ENCODE measurements around the gene RPS29. TPM values are rescaled to one million over a fixed set of nuclear protein-coding genes. Genes with fewer than 3 reads are reported as not detected.
A peak's percentile ranks its signal among the peaks of the same experiment; 100 is the strongest.

Gene RPS29
- total and polyA plus RNA-seq, 2 experiments from 2014 or later: 875 to 3,841 TPM

DNA sequence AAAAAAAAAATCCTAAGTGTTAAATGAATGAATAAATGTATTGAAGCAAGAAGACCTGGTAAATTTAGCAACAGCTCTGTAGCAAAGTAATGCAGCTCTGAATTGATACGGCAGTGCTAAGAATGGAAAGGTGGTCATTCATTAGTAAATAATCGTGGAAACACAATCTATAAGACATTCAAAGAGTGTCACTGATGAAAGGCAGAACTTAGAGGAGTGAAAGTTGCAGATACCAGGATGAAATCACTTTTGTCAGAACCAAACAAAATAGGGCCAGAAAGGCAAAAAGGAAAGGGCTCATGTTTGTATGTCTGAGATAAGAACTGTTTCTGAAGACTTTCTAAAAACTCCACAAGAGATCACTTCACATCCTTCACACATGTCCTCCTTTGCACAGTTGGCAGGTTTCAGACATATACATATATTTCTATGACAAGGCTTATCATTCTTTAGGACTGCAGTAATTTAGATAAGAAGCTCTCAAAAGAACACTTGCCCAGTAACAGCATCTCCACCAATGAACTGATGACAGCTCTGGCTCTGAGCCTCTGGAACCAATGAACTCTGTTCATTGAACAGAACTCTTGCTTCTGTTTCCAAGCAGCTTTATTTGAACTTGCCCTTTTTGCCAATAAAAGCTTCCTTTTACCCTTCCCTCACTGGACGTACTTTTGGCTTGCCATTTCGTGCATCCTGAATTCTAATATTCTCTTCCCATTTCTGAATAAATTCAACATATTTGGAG, 8.3 kb upstream of the RPS29 start:
- peak; percentile 68 for DNase-seq (ENCODE audit: low spot score)
- Histone ChIP-seq H3K4me2 (peak overlapping the region; percentile 47), H3K4me3 (no peak overlapping the region), H3K4me1 (ENCODE audit: insufficient read depth) (peaks cover 17% of the 10 kb centered on the region), H3K79me2 (peaks cover 9% of the 10 kb centered on the region), H3K9me3 (ENCODE audit: low read depth) (no peaks in the 10 kb centered on the region), H3K36me3 (replicated peaks; ENCODE audit: insufficient read depth, low read depth) (no peaks in the 10 kb centered on the region), H3K9me2 (replicated peaks; ENCODE audit: insufficient read depth) (no peaks in the 10 kb centered on the region), H3K27ac (peak overlapping the region; percentile 54), H3K27me3 (no peaks in the 10 kb centered on the region), H2AFZ (no peak overlapping the region), H4K20me1 (ENCODE audit: insufficient read depth, poor library complexity, severe bottlenecking) (no peaks in the 10 kb centered on the region)
- WGBS (ENCODE audit: low lambda C conversion rate, missing lambda C conversion rate): 16% methylated on average over 4 of the region's 4 CpGs
- TF ChIP-seq EZH2phosphoT487 (IDR thresholded peaks at IDR 0.05; ENCODE audit: low read depth, severe bottlenecking, unreplicated experiment) (no peak), EZH2 (IDR thresholded peaks at IDR 0.05; ENCODE audit: borderline replicate concordance) (no peak)
- TF ChIP-seq, protein P1, sequence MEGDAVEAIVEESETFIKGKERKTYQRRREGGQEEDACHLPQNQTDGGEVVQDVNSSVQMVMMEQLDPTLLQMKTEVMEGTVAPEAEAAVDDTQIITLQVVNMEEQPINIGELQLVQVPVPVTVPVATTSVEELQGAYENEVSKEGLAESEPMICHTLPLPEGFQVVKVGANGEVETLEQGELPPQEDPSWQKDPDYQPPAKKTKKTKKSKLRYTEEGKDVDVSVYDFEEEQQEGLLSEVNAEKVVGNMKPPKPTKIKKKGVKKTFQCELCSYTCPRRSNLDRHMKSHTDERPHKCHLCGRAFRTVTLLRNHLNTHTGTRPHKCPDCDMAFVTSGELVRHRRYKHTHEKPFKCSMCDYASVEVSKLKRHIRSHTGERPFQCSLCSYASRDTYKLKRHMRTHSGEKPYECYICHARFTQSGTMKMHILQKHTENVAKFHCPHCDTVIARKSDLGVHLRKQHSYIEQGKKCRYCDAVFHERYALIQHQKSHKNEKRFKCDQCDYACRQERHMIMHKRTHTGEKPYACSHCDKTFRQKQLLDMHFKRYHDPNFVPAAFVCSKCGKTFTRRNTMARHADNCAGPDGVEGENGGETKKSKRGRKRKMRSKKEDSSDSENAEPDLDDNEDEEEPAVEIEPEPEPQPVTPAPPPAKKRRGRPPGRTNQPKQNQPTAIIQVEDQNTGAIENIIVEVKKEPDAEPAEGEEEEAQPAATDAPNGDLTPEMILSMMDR (IDR thresholded peaks at IDR 0.05; ENCODE audit: poor library complexity): no peak

DNA sequence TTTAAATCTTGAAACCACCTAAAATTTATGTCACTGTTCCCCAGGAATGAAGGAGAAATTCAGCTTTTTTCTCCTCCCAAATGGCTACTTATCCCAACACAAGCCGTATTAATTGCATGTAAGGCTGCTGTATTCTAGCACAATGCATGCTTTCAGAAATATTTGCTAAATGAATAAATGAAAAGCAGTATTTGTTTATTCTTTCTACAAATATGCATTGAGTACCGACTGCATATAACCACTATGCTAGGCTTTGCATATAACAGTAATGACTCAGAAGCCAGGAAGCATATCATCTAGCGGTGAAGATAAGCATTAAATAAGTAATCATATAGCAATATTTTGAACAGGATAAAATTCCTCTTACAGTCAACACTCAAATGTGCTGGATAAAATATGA, 6.8 kb upstream of the RPS29 start:
- peaks cover 17% of the 10 kb centered on the region for H3K4me1 ChIP-seq (ENCODE audit: insufficient read depth)
- DNase-seq (ENCODE audit: low spot score): no peak
- no peaks in the 10 kb centered on the region for H3K36me3 ChIP-seq (replicated peaks; ENCODE audit: insufficient read depth, low read depth)
- no peak overlapping the region for H3K4me3 ChIP-seq
- no peaks in the 10 kb centered on the region for H3K9me3 ChIP-seq (ENCODE audit: low read depth)
- H3K9me2 ChIP-seq (replicated peaks; ENCODE audit: insufficient read depth): no peaks in the 10 kb centered on the region
- no peak overlapping the region for H2AFZ ChIP-seq
- no peaks in the 10 kb centered on the region for H4K20me1 ChIP-seq (ENCODE audit: insufficient read depth, poor library complexity, severe bottlenecking)
- H3K4me2 ChIP-seq: no peak overlapping the region
- no peak overlapping the region for H3K27ac ChIP-seq
- peaks cover 9% of the 10 kb centered on the region for H3K79me2 ChIP-seq
- no peaks in the 10 kb centered on the region for H3K27me3 ChIP-seq
- TF ChIP-seq, protein P1 (IDR thresholded peaks at IDR 0.05; ENCODE audit: poor library complexity): no peak
- TF ChIP-seq EZH2phosphoT487 (IDR thresholded peaks at IDR 0.05; ENCODE audit: low read depth, severe bottlenecking, unreplicated experiment): no peak
- TF ChIP-seq EZH2 (IDR thresholded peaks at IDR 0.05; ENCODE audit: borderline replicate concordance): no peak
- 68% methylated on average over 3 of the region's 3 CpGs for WGBS (ENCODE audit: low lambda C conversion rate, missing lambda C conversion rate)

DNA sequence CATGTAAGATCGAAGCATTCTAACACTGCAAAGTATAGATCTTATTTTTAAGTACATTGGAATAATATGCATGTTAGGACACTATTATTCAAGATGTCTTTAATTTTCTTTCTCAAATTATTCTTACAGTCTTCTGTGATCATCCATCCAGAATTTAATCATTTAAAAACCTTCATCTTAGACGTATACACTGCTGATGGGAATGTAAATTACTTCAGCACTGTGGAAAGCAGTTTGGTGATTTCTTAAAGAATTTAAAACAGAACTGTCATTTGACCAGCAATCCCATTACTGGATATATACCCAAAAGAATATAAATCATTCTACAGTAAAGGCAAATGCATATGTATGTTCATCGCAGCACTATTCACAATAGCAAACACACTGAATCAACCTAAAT, 3.2 kb upstream of the RPS29 start:
- 92% methylated on average over 3 of the region's 3 CpGs for WGBS (ENCODE audit: low lambda C conversion rate, missing lambda C conversion rate)
- Histone ChIP-seq H3K4me1 (ENCODE audit: insufficient read depth) (peaks cover 6% of the 10 kb centered on the region), H3K9me3 (ENCODE audit: low read depth) (no peaks in the 10 kb centered on the region)

More for the DNA sequence above, 3.2 kb upstream of the RPS29 start:
- Histone ChIP-seq H3K27ac (no peak overlapping the region), H3K4me2 (no peak overlapping the region), H3K79me2 (peaks cover 17% of the 10 kb centered on the region), H2AFZ (no peak overlapping the region), H3K4me3 (no peak overlapping the region), H3K27me3 (no peaks in the 10 kb centered on the region), H4K20me1 (ENCODE audit: insufficient read depth, poor library complexity, severe bottlenecking) (peaks cover 12% of the 10 kb centered on the region), H3K9me2 (replicated peaks; ENCODE audit: insufficient read depth) (no peaks in the 10 kb centered on the region), H3K36me3 (replicated peaks; ENCODE audit: insufficient read depth, low read depth) (peaks cover 4% of the 10 kb centered on the region)
- DNase-seq (ENCODE audit: low spot score): no peak
- TF ChIP-seq EZH2phosphoT487 (IDR thresholded peaks at IDR 0.05; ENCODE audit: low read depth, severe bottlenecking, unreplicated experiment) (no peak), EZH2 (IDR thresholded peaks at IDR 0.05; ENCODE audit: borderline replicate concordance) (no peak)
- TF ChIP-seq, protein P1 (IDR thresholded peaks at IDR 0.05; ENCODE audit: poor library complexity): no peak
